NCI-H524 treated with DMSO at 0.1 percent for 48 hours (cell line): ENCODE results near the gene RIPK3.
"Not testable (repeated sequence)": the region's sequence is repeated elsewhere in the genome, so short reads cannot be mapped to it uniquely, and the experiment has no call there.

Source experiments
- DNase-seq: peaks from one replicate; lab custom pipeline; 2025; lab: John Stamatoyannopoulos, UW

RIPK3 gene

DNA sequence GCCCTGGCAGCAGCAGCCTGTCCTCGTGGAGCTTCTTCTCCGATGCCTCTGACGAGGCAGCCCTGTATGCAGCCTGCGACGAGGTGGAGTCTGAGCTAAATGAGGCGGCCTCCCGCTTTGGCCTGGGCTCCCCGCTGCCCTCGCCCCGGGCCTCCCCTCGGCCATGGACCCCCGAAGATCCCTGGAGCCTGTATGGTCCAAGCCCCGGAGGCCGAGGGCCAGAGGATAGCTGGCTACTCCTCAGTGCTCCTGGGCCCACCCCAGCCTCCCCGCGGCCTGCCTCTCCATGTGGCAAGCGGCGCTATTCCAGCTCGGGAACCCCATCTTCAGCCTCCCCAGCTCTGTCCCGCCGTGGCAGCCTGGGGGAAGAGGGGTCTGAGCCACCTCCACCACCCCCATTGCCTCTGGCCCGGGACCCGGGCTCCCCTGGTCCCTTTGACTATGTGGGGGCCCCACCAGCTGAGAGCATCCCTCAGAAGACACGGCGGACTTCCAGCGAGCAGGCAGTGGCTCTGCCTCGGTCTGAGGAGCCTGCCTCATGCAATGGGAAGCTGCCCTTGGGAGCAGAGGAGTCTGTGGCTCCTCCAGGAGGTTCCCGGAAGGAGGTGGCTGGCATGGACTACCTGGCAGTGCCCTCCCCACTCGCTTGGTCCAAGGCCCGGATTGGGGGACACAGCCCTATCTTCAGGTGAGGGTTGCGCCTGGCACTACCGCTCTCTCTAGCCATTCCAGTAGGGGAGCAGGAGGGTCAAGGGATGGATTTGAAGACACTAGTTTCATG lies 30.3 kb upstream of the RIPK3 start:
- no peak for DNase-seq

DNA sequence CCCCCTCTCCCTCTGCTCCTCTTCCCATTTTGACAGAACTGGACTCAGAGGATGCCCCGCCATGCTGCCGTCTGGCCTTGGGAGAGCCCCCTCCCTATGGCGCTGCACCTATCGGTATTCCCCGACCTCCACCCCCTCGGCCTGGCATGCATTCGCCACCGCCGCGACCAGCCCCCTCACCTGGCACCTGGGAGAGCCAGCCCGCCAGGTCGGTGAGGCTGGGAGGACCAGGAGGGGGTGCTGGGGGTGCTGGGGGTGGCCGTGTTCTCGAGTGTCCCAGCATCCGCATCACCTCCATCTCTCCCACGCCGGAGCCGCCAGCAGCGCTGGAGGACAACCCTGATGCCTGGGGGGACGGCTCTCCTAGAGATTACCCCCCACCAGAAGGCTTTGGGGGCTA lies 29.7 kb upstream of the RIPK3 start:
- DNase-seq, result no peak

DNA sequence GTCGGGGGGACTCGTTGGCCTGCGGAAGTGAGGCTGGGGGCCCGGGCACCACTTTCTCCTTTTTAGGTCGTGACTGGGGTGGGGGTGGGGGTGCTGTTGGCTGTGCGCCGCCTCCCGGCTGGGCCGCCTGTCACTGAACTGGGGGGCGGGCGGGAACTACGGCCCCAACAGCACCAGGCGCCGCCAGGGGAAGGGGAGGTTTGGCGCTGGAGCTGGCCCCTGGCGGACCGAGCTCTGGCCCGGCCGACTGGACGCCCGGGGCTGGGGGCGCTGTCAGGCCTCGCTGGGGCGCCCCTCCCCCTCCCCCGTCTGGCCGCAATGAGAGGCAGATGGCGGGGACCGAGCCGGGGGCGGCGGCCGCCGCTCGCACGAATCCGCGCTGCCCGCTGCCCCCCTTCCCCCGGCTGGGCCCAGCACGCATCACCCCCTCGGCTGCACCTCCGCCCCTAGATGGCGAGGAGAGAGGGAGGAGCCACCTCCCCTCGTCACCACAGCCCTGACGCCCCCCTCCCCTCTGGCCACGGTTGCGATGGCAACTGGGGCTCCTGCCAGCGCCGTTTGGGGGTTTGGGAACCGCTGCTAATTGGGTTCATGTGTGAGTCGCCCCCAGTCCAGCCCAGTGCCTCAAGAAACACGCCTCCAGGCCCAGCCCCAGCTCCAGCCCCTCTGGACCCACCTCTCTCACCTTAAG lies 28.9 kb upstream of the RIPK3 start:
- peak; percentile 81 for DNase-seq

DNA sequence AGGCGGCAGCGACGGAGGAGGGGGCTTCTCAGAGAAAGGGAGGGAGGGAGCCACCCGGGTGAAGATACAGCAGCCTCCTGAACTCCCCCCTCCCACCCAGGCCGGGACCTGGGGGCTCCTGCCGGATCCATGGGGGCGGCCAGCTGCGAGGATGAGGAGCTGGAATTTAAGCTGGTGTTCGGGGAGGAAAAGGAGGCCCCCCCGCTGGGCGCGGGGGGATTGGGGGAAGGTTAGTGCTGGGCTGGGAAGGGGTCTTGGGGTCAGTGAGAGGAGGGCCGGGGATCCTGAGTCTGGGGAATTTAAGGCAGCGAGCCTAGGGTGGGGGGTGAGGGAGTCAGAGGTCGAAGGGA lies 28.4 kb upstream of the RIPK3 start:
- peak; percentile 45 for DNase-seq

DNA sequence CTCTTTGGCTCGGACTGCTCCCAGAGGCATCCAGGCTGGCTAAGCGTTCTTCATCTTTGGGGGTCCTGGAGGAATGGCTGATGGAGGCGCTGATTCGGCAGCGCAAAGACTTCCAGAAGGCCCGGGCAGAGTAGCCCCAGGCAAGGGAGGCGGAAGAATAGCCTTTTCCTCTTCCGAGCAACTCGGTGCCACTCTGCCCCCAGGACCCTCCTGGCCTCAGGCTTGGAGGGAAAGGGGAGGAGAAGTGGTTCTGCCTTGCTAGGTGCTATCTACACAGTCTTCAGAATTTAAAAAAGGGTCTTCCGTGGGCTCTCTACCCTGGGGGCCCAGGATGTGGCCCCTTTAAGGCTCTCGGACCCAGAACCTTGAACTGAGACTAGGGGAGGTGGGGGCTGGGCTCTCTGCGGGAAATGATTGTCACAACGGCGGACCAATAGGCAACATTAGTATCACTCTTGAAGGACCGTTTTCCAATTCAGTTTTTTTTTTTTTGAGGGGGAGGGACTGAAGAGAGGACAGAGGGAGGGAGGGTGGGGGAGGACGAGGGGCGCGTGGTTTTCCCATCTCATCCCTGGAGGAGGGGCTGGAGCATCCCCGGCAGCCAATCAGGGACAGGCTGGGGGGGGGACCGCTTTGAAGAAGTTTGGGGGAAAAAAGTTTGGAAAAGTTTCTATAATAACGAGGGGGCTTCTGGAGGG lies 27.9 kb upstream of the RIPK3 start, which contains the start of gene NFATC4:
Gene NFATC4, plus strand, starts transcription at position 671 of the 698 bp plus-strand sequence. CDS start 157 bp downstream, outside the sequence.
- peak; percentile 94 for DNase-seq

DNA sequence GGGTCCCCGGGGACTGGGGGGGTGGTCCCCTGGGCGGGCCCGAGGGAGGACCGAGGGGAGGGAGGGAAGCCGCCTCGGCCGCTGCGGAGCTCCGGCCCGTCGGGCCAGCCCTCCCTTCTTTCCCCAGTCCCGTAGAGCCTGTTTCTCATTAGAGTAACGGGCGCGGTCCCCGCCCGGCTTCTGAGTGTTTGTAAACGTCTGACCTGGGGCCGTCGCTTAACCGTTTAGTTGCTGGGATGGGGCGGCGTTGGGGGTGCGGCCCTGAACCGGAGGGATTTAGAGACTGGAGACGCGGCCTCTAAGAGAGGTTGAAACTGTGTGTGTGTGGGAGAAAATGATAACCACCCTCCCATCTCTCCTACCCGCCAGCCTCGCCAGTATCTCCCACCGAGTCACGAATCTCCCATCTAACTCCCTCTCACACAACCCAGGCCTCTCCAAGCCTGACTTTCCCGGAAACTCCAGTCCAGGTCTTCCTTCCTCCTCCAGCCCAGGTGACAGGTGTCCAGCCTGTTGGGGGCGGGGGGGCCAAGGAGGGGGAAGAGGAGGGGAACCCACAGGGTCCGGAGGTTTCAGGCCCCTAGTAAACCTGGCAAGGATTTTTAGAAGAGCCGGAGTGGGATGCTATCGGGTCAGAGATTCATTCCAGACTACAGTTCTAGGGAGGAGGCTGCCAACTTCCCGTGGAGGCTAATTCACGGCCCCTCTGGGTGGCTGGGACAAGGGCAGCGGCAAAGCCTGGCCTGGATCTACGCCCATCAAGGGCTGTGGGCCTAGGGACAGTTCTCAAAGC lies 27.1 kb upstream of the RIPK3 start:
- peak; percentile 98 for DNase-seq

DNA sequence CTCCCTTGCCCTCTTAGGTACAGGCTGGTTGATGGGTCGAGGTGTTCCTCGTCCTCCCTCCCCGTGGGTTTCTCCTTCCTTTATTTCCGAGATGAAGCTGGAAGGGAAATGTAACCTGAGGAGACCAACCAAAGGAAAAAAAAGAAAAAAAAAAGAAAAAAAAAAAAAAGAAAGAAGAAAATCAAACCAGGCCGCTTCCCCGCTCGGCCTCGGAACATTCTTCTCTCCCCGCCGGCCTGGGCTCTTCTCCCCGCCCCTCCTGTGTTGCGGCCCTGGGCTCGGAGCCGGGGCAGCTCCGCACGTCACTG lies 26.6 kb upstream of the RIPK3 start:
- no peak for DNase-seq

DNA sequence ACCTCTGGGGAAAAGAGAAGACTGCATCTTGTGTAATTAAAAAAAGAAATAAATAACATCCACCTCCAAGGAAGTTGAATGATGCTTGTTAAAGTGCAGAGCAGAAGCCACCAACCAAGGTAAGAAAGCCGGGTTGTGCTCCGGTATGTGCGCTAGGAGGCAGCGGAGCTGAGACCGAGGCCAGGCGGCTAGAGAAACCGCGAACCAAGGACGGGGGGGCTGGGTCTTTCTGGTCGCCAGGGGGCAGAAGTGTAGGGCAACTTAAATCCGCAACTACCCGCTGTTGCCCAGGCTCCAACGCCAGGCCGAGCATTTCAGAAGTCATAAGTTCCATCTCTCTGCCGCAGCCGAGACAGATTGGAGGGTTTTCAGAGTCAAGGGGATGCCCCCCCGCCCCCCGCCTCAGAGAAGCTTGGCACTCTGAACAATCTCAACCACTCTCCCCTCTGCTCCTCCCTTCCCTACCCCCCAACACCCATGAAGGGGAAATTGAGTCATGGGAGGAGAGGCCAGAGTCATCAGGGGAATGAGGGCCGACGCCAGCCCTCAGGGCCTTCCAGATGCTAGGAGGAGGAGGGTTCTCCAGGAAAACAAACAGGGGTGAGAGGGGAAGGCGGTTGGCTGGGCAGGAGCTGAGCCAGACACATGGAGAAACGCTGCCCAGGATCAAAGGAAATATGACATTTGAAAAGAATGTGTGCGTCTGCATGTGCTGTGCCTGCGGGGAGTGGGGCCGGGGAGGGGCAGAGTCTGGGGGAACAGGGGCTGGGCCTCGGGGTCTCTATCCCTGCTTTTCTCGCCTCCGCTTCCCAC lies 26.0 kb upstream of the RIPK3 start:
- DNase-seq, result peak; percentile 86

DNA sequence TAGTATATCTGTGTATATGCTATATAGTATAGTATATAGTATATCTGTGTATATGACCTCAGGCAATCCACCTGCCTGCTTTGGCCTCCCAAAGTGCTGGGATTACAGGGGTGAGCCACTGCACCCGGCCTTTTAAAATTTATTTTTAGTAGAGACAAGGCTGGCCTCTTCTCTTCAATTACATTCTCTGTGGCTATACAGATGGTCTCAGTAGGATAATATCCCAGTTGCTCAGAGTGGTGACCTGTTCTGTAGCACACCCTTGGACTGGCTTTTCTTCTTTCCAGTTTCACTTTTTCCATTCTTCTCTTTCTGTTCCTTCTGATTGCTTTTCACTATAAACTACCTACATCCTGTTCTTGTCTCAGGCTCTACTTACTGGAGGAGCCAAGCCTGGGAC lies 25.1 kb upstream of the RIPK3 start:
- DNase-seq, result no peak

DNA sequence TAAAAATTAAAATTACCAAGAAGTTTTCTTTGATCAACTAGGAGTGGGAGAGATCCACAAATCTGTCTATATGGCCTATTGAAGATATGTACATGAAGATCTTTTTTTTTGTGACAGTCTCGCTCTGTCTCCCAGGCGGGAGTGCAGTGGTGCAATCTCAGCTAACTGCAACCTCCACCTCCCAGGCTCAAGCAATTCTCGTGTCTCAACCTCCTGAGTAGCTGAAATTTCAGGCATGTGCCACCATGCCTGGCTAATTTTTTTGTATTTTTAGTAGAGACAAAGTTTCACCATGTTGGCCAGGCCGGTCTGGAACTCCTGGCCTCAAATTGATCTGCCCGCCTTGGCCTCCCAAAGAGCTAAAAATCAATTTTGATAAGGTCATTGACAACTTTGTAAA lies 23.6 kb upstream of the RIPK3 start:
- DNase-seq, result no peak

DNA sequence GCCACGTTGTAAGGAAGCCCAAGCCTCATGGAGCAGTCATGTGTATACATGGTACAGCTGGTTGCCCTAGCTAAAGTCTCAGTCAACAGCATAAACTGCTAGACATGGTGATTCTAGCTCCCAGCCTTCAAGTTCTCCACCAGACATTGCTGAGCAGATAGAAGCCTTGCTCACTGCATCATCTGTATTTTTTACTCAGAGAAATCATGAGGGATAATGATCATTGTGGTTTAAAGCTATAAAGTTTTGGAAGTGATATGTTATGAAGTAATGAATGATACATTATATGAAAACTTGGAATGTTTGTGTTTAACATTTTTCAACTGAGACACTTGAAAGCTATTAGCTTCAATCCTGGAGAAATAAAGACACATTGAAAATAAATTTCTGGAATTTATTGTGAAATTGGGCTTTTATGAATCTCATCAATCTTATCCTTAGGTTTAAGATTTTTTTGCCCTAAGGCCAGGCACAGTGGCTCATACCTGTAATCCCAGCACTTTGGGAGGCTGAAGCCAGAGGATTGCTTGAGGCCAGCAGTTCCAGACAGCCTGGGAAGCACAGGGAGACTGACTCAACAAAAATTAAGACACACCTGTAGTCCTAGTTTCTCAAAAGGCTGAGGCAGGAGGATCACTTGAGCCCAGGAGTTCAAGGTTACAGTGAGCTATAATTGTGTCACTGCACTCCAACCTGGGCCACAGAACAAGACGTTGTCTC lies 22.6 kb upstream of the RIPK3 start:
- DNase-seq, result no peak

DNA sequence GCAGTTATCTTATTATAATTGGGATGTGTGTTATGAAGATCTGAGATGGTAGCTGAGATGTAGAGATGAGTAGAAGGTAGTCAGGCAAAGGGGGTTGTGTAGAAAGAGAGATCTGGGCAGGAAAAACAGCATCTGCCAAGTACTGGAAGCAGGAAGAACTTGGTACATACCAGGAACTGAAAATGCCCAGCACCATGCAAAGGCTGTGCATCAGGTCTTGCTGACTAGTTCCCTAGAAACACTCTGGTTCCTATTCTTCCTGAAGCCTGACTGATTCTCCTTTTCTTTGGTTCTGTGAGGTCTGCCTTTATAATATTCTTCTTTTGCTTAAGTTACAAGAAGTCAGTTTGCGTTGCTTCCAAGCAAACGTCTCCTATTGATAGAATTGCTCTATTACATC lies 21.5 kb upstream of the RIPK3 start:
- no peak for DNase-seq

DNA sequence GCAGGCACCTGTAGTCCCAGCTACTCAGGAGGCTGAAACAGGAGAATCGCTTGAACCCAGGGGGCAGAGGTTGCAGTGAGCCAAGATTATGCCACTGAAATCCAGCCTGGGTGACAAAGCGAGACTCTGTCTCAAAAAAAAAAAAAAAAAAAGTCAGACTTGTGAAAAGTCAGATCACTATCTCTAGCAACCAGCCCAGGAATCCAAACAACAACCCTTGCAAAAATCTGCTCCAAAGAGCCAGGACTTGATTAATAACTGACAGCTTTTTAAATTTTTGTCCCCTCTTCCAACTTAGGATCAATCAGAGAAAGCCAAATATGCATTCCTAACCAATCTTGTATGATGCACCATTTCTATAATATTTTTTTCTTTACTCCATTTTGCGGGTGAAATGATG lies 20.5 kb upstream of the RIPK3 start:
- DNase-seq, result no peak

DNA sequence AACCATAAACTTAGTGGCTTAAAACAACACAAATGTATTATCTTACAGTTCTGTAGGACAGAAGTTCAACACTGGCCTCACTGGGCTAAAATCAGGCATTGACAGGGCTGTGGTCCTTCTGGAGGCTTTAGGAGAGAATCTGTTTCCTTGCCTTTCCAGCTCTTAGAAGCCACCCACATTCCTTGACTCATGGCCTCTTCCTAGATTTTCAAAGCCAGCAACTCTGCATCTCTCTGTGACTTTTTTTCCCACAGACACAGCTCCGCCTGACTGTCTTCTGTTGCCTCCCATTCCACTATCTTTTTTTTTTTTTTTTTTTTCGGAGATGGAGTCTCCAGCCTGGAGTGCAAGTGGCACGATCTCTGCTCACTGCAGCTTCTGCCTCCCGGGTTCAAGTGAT lies 16.4 kb upstream of the RIPK3 start:
- no peak for DNase-seq

DNA sequence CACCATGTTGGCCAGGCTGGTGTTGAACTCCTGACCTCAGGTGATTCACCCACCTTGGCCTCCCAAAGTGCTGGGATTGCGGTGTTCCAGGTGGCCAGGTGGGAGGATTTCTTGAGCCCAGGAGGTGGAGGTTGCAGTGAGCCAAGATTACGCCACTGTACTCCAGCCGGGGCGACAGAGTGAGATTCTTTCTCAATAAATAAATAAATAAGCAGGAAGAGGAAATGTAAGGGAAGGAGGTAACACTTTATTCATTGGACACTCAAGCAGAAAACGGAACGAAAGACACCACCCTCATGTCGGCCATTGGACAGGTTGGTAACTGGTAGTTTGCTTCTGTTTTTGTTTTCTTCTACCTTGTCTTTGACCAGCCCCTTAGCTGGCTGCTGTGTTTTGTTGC lies 15.2 kb upstream of the RIPK3 start:
- no peak for DNase-seq

DNA sequence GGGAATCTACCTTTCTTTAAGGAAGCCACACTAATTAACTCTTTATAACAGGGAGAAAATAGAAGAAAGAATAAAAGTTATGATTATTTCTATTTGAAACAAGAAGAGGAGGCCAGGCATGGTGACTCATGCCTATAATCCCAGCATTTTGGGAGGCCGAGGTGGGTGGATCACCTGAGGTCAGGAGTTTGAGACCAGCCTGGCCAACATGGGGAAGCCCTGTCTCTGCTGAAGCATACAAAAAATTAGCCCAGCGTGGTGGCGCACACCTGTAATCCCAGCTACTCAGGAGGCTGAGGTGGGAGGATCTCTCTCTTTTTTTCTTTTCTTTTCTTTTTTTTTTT lies 14.7 kb upstream of the RIPK3 start:
- not testable (repeated sequence) for DNase-seq

DNA sequence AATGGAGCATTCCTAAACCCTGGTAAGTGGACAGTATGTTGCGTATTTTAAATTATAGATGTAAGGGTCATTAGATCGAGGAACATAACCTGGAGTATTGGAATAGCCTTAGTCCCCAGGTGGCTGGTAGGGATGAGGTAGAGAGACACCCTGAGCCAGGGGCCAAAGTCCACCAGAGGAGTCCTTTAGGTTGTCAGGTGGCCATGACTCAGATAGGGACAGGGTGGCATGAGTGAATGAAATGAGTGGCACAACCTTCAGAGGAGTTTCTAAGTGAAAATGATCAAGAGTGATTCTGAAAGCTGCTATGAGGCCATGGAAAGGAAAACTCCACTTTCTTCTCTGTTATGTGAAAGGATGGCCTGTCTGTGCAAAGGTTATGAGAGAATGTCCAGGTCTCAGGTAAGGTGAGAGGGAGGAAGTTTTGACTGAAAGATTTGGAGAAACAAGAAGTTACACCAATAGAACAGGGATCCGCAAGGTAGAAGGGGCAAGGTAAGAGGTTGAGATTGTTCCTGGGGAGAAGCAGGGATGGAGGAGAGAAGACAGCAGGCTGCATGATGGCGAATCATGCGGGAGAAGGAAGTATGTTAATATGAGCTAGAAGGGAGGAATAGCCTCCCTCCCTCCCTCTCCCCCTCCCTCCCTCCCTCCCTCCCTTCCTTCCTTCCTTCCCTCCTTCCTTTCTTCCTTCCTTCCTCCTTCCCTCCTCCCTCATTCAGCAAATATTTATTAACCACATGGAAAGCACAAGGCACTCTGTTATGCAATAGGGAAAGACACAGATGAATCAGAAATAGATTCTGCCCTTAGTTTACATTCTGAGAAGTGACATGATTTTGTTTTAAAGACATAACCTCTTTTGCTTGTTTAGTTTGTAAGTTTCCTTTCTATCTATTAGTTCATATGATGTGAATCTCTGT lies 14.0 kb upstream of the RIPK3 start:
- DNase-seq, result no peak

DNA sequence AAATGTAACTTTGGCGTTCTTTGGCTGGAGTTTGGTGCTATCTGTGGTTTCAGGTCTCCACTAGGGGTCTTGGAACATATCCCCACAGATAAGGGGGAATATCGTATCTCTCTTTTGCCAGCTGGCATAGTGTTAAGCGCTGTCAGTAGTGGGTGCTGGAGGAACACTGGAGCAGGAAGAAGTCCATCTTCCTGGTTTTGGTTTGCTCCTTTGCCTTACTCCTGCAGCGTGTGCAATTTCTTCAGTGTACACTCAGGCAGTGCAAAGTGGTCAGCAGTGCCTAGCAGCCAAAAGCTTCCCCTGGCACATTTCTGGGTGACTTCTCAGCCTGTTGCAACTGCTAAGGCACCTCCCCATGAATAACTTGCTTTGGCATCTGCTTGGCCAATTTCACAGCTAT lies 11.7 kb upstream of the RIPK3 start:
- DNase-seq, result peak; percentile 46

DNA sequence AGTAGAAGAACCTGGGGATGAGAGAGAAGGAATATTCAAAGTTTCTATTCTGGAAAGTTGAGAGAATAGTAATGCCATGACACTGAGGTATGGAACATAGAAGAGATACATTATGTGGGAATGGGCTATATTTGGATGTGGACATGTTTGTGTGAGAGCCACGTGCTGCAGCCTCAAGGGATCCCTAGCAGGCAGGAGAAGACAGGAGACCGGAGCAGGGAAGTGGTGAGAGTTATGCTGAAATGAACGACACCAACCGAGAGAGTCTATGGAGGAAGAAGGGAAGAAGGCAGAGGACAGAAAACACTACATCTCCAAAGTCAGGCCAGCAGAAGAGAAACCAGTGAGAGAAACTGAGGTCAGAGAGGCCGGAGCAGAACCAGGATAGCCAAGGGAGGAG lies 10.0 kb upstream of the RIPK3 start:
- no peak for DNase-seq

DNA sequence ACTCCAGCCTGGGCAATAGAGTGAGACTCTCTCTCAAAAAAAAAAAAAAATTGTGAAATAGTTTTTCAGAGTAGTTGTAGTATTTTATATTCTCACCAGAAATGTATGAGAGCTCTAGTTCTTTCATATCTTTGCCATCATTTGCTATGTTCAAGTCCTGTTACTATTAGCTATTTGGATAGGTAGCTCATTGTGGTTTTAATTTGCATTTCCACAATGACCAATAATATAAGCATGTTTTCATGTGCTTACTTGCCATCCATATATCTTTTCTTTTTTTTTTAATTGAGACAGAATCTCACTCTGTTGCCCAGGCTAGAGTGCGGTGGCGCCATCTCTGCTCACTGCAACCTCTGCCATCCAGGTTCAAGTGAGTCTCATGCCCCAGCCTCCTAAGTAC lies 8.4 kb upstream of the RIPK3 start:
- no peak for DNase-seq
